Skeletal muscle tissue (tissue), 4 donors: ENCODE data around the gene TESMIN. TPM values are rescaled to one million over a fixed set of nuclear protein-coding genes. Genes with fewer than 3 reads are reported as not detected.

Experiments used
- H3K27ac ChIP-seq: one replicate; pipeline ENCODE4 v1.7.0; 2013; ENCODE audit warnings: mild to moderate bottlenecking, low read depth, low read length, inconsistent platforms
- H3K27me3 ChIP-seq, 3 donors: one replicate each; pipeline ENCODE4 v1.7.0; 2013; ENCODE audit warnings: low read length in 3 of 3; ENCODE audit not compliant: control insufficient read depth in 3 of 3, insufficient read depth in 3 of 3
- H3K36me3 ChIP-seq, 3 donors: one replicate each; pipeline ENCODE4 v1.7.0; 2013; ENCODE audit warnings: low read length in 3 of 3; ENCODE audit not compliant: control insufficient read depth in 3 of 3, insufficient read depth in 3 of 3
- H3K4me1 ChIP-seq, 3 donors: one replicate each; pipeline ENCODE4 v1.7.0; 2013; ENCODE audit warnings: low read length in 3 of 3, mild to moderate bottlenecking in 3 of 3; ENCODE audit not compliant: control insufficient read depth in 3 of 3, insufficient read depth in 3 of 3
- H3K4me3 ChIP-seq, 3 donors: one replicate each; pipeline ENCODE4 v1.7.0; 2013; ENCODE audit warnings: low read length in 3 of 3
- H3K9ac ChIP-seq, 3 donors: one replicate each; pipeline ENCODE4 v1.7.0; 2013; ENCODE audit warnings: low read length in 3 of 3, mild to moderate bottlenecking in 3 of 3, moderate library complexity in 2 of 3, low read depth in 1 of 3
- H3K9me3 ChIP-seq, 3 donors: one replicate each; pipeline ENCODE4 v1.7.0; 2013; ENCODE audit warnings: low read length in 3 of 3; ENCODE audit not compliant: control insufficient read depth in 3 of 3
- total RNA-seq: library from RNA; depleted of rRNA; stranded (reverse); fragments of >200 nt; gene quantifications from one replicate; pipeline ENCODE4 v1.2.3, GENCODE V29; 2014
- donor health status: Osteomylitis.

Gene TESMIN
- total RNA-seq, 1 donor from 2014 or later: not detected

DNA sequence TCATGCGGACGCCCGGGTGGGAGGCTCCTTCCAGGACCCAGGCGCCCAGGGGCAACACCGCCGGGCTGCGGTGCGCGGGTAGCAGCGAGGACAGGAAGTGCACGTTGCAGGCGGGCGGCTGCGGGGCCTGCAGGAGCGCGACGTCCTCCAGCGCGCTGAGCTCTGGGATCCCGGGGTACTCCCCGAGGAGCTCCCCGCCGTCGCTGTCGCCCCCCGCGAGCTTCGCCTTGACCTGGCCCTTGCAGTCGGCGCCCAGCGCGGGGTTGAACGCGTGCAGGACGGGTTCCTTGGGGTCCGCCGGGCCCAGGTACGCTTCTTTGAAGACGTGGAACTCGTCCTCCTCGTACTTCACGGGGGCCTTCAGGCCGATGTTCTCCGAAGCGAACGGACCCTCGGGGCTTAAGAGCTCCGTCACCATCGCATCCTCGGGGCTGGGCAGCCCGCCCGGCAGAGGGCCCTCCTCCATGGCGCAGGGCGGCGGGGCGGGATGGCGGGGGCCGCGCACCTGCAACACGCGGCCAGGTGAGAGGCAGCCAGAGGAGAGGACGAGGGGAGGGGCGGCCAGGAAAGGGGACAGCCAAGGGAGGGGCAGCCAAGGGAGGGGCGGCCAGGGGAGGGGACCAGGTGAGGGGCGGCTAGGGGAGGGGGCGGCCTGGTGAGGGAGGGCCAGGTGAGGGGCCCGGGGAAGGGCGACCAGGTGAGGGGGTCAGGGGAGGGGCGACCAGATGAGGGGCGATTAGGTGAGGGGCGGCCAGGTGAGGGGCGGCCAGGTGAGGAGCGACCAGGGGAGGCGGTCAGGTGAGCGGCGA, 921 bp downstream of the TESMIN start:
- H3K27ac ChIP-seq: no peak overlapping the region
- H3K9ac ChIP-seq: no peak overlapping the region
- H3K27me3 ChIP-seq: peaks cover 0 to 4% (median 4%) of the 10 kb centered on the region in 3 donors
- peaks cover 2 to 9% (median 6%) of the 10 kb centered on the region in 3 donors for H3K4me1 ChIP-seq
- H3K9me3 ChIP-seq: no peaks in the 10 kb centered on the region
- peaks cover 0 to 2% (median 0%) of the 10 kb centered on the region in 3 donors for H3K36me3 ChIP-seq
- no peak overlapping the region for H3K4me3 ChIP-seq

DNA sequence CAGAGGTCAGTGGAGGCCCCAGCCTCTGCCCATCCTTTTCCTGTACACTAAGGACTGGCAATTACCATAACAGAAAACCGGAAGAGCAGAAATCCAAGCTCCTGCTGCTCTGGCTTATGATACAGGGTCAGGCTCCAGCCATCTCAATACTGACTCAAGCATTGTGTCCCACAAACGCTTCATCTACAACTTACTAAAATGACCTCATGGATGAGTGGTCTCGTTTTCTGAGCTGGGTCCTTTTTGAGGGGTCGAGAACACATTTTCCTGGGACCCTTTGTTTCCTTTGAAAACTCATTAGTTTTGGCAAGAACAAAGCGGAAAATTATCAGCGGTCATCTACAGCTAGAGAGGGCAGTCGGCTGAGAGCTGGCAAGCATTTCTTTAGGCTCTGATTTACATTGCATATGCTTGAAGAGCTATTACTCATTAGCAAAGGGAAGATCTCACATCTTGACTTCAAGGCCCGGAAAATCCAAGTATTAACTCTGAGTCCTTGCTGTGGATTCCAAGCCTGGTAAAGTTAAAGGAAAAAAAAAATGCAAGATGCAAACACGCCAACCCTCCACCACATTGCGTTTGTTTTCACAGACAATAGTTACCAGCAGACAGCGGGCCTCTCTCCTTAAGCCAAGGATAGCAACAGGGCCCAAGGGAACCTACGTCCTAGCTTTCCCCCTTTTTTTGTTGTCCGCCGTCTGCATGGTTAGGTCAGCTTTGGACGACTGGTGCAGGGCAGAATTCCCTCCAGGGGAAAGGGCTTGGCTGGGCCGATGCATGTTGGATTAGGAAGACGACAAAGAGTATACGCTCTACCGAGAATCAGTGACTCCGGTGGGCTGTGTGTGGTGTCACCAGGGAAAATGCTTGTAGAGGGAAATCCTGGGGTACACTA, 1.8 kb downstream of the TESMIN start:
- H3K9me3 ChIP-seq: no peaks in the 10 kb centered on the region
- no peak overlapping the region for H3K4me3 ChIP-seq
- peaks cover 0 to 4% (median 4%) of the 10 kb centered on the region in 3 donors for H3K27me3 ChIP-seq
- H3K9ac ChIP-seq: no peak overlapping the region
- peaks cover 0 to 2% (median 0%) of the 10 kb centered on the region in 3 donors for H3K36me3 ChIP-seq
- peaks cover 2 to 9% (median 6%) of the 10 kb centered on the region in 3 donors for H3K4me1 ChIP-seq
- H3K27ac ChIP-seq: no peak overlapping the region

GRCh38 chr11:68748061-68748460, 3.3 kb downstream of the TESMIN start:
- Histone ChIP-seq H3K27ac (no peak overlapping the region), H3K36me3 (no peaks in the 10 kb centered on the region), H3K4me3 (no peak overlapping the region), H3K27me3 (peaks cover 0 to 4% (median 4%) of the 10 kb centered on the region in 3 donors), H3K9ac (no peak overlapping the region), H3K9me3 (no peaks in the 10 kb centered on the region), H3K4me1 (peaks cover 2 to 9% (median 6%) of the 10 kb centered on the region in 3 donors)

- H3K36me3 ChIP-seq: no peaks in the 10 kb centered on the region
- no peak overlapping the region for H3K27ac ChIP-seq
- no peak overlapping the region for H3K4me3 ChIP-seq
- H3K27me3 ChIP-seq: peaks cover 0 to 5% (median 0%) of the 10 kb centered on the region in 3 donors
- no peaks in the 10 kb centered on the region for H3K9me3 ChIP-seq
- no peaks in the 10 kb centered on the region for H3K4me1 ChIP-seq
- H3K9ac ChIP-seq: no peak overlapping the region
These were observed 7.8 kb downstream of the TESMIN start for GRCh38 chr11:68743539-68743938.

- H3K9ac ChIP-seq: no peak overlapping the region
- H3K4me1 ChIP-seq: no peaks in the 10 kb centered on the region
- H3K9me3 ChIP-seq: no peaks in the 10 kb centered on the region
- H3K27me3 ChIP-seq: peaks cover 0 to 5% (median 0%) of the 10 kb centered on the region in 3 donors
- H3K36me3 ChIP-seq: no peaks in the 10 kb centered on the region
- no peak overlapping the region for H3K4me3 ChIP-seq
- H3K27ac ChIP-seq: no peak overlapping the region
These were observed 9.9 kb downstream of the TESMIN start for GRCh38 chr11:68741463-68741862.

GRCh38 chr11:68735646-68736045, 15.7 kb downstream of the TESMIN start:
- Histone ChIP-seq H3K4me1 (no peaks in the 10 kb centered on the region), H3K36me3 (no peaks in the 10 kb centered on the region), H3K9me3 (no peaks in the 10 kb centered on the region), H3K9ac (no peak overlapping the region), H3K27ac (no peak overlapping the region), H3K27me3 (peaks cover 4 to 18% (median 7%) of the 10 kb centered on the region in 3 donors), H3K4me3 (no peak overlapping the region)

DNA sequence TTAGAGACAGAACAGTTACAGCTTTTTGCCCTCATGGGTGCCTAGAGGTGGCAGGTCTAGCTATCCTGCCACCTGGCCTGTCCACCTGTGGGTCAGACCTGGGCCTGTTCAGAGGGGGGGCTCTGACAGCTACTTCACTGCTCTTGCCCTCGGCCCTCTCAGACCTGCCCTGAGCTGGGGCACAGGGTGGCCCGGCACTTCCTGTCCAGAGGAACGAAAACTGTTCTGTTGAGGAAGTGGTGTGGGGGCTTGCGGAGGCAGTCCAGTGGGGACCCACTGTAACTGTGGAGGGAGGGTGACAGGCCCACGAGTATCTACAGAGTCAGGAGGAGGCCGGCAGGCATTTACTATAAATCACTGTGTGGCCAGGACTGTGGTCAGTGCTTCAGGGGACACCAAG, 16.2 kb downstream of the TESMIN start:
- H3K9ac ChIP-seq: no peak overlapping the region

GRCh38 chr11:68734111-68734510, 17.2 kb downstream of the TESMIN start:
- H3K4me3 ChIP-seq: no peak overlapping the region

More for the DNA sequence above, 16.2 kb downstream of the TESMIN start:
- Histone ChIP-seq H3K36me3 (no peaks in the 10 kb centered on the region), H3K27me3 (peaks cover 4 to 18% (median 7%) of the 10 kb centered on the region in 3 donors), H3K27ac (no peak overlapping the region), H3K4me3 (no peak overlapping the region), H3K9me3 (no peaks in the 10 kb centered on the region), H3K4me1 (no peaks in the 10 kb centered on the region)

GRCh38 chr11:68727783-68728182, 23.5 kb downstream of the TESMIN start:
- Histone ChIP-seq H3K27ac (no peak overlapping the region), H3K4me1 (no peaks in the 10 kb centered on the region), H3K9me3 (no peaks in the 10 kb centered on the region), H3K36me3 (no peaks in the 10 kb centered on the region), H3K27me3 (peaks cover 0 to 17% (median 7%) of the 10 kb centered on the region in 3 donors), H3K9ac (no peak overlapping the region), H3K4me3 (no peak overlapping the region)

More at GRCh38 chr11:68734111-68734510, 17.2 kb downstream of the TESMIN start:
- Histone ChIP-seq H3K36me3 (no peaks in the 10 kb centered on the region), H3K9me3 (no peaks in the 10 kb centered on the region), H3K4me1 (no peaks in the 10 kb centered on the region), H3K27ac (no peak overlapping the region), H3K9ac (no peak overlapping the region), H3K27me3 (peaks cover 4 to 18% (median 7%) of the 10 kb centered on the region in 3 donors)
